Measurements from ENCODE around the gene ARF6.
"Not testable (repeated sequence)": the region's sequence is repeated elsewhere in the genome, so short reads cannot be mapped to it uniquely, and the experiment has no call there.

Gene ARF6

DNA sequence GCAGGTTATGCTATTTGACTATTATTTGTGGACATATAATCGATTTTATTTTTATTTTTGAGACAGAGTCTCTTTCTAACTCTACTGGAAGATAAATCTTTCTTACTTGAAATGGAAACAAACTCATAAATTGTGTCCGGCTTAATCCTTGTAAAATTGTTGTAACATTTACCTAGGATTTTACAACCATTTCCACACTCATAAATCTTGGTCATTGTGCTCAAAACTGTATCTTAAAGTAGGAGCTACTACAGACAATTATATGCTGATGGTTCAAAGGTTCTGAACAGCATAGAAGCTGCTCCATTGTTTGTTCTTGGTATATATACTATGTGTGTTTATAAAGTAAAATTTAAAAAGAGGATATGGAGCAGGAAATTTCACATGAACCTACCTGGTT lies 4.6 kb upstream of the ARF6 start:
- no peak for ATAC-seq
- TF ChIP-seq, protein P1, sequence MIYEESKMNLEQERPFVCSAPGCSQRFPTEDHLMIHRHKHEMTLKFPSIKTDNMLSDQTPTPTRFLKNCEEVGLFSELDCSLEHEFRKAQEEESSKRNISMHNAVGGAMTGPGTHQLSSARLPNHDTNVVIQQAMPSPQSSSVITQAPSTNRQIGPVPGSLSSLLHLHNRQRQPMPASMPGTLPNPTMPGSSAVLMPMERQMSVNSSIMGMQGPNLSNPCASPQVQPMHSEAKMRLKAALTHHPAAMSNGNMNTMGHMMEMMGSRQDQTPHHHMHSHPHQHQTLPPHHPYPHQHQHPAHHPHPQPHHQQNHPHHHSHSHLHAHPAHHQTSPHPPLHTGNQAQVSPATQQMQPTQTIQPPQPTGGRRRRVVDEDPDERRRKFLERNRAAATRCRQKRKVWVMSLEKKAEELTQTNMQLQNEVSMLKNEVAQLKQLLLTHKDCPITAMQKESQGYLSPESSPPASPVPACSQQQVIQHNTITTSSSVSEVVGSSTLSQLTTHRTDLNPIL (CRISPR knock-in tag; IDR thresholded peaks at IDR 0.05; ENCODE audit: low read depth), result no peak
- TF ChIP-seq ISL1 (CRISPR knock-in tag; IDR thresholded peaks at IDR 0.05) (no peak), RARB (CRISPR knock-in tag; IDR thresholded peaks at IDR 0.05) (no peak), ZNF565 (CRISPR knock-in tag; conservative IDR thresholded peaks at IDR 0.05; ENCODE audit: low read depth) (no peak), PPARA (CRISPR knock-in tag; IDR thresholded peaks at IDR 0.05; ENCODE audit: borderline replicate concordance) (no peak), ZFP30 (CRISPR knock-in tag; IDR thresholded peaks at IDR 0.05) (no peak)
- TF ChIP-seq, protein P2, sequence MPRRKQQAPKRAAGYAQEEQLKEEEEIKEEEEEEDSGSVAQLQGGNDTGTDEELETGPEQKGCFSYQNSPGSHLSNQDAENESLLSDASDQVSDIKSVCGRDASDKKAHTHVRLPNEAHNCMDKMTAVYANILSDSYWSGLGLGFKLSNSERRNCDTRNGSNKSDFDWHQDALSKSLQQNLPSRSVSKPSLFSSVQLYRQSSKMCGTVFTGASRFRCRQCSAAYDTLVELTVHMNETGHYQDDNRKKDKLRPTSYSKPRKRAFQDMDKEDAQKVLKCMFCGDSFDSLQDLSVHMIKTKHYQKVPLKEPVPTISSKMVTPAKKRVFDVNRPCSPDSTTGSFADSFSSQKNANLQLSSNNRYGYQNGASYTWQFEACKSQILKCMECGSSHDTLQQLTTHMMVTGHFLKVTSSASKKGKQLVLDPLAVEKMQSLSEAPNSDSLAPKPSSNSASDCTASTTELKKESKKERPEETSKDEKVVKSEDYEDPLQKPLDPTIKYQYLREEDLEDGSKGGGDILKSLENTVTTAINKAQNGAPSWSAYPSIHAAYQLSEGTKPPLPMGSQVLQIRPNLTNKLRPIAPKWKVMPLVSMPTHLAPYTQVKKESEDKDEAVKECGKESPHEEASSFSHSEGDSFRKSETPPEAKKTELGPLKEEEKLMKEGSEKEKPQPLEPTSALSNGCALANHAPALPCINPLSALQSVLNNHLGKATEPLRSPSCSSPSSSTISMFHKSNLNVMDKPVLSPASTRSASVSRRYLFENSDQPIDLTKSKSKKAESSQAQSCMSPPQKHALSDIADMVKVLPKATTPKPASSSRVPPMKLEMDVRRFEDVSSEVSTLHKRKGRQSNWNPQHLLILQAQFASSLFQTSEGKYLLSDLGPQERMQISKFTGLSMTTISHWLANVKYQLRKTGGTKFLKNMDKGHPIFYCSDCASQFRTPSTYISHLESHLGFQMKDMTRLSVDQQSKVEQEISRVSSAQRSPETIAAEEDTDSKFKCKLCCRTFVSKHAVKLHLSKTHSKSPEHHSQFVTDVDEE (CRISPR knock-in tag; IDR thresholded peaks at IDR 0.05), result no peak

DNA sequence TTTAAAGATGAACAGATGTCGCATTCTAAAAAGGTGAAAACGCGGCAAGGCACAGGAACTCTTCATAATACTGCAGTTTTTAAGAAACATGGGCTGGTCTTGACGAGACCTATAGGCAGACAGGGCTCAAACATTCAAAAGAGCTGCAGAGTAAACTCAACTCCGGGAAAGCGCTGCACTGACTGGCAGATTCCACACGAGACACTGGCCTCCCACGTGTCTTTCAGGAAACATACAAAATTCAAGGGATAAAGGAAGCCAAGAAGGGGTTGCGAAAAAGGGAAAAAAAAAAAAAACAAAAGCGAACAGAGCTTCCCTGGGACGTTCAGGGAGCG lies 614 bp upstream of the ARF6 start:
- peak; percentile 69 for ATAC-seq
- TF ChIP-seq ARNTL (CRISPR knock-in tag; IDR thresholded peaks at IDR 0.05; ENCODE audit: borderline replicate concordance, low read depth) (no peak), SNAI2 (CRISPR knock-in tag; IDR thresholded peaks at IDR 0.05) (no peak), ZFP30 (CRISPR knock-in tag; IDR thresholded peaks at IDR 0.05) (no peak), TCF4 (CRISPR knock-in tag; IDR thresholded peaks at IDR 0.05; ENCODE audit: borderline replicate concordance) (no peak), TOX (CRISPR knock-in tag; IDR thresholded peaks at IDR 0.05; ENCODE audit: borderline replicate concordance) (no peak), ZFP3 (CRISPR knock-in tag; IDR thresholded peaks at IDR 0.05) (no peak), BACH2 (CRISPR knock-in tag; IDR thresholded peaks at IDR 0.05; ENCODE audit: borderline replicate concordance) (no peak)
- TF ChIP-seq, protein P3, sequence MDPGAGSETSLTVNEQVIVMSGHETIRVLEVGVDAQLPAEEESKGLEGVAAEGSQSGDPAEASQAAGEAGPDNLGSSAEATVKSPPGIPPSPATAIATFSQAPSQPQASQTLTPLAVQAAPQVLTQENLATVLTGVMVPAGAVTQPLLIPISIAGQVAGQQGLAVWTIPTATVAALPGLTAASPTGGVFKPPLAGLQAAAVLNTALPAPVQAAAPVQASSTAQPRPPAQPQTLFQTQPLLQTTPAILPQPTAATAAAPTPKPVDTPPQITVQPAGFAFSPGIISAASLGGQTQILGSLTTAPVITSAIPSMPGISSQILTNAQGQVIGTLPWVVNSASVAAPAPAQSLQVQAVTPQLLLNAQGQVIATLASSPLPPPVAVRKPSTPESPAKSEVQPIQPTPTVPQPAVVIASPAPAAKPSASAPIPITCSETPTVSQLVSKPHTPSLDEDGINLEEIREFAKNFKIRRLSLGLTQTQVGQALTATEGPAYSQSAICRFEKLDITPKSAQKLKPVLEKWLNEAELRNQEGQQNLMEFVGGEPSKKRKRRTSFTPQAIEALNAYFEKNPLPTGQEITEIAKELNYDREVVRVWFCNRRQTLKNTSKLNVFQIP (CRISPR knock-in tag; IDR thresholded peaks at IDR 0.05; ENCODE audit: borderline replicate concordance, low read depth), result no peak
- TF ChIP-seq, protein P2 (CRISPR knock-in tag; IDR thresholded peaks at IDR 0.05), result no peak

DNA sequence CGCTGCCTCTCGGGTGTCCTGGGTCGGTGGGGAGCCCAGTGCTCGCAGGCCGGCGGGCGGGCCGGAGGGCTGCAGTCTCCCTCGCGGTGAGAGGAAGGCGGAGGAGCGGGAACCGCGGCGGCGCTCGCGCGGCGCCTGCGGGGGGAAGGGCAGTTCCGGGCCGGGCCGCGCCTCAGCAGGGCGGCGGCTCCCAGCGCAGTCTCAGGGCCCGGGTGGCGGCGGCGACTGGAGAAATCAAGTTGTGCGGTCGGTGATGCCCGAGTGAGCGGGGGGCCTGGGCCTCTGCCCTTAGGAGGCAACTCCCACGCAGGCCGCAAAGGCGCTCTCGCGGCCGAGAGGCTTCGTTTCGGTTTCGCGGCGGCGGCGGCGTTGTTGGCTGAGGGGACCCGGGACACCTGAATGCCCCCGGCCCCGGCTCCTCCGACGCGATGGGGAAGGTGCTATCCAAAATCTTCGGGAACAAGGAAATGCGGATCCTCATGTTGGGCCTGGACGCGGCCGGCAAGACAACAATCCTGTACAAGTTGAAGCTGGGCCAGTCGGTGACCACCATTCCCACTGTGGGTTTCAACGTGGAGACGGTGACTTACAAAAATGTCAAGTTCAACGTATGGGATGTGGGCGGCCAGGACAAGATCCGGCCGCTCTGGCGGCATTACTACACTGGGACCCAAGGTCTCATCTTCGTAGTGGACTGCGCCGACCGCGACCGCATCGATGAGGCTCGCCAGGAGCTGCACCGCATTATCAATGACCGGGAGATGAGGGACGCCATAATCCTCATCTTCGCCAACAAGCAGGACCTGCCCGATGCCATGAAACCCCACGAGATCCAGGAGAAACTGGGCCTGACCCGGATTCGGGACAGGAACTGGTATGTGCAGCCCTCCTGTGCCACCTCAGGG lies 679 bp downstream of the ARF6 start:
- TF ChIP-seq ZFP30 (CRISPR knock-in tag; IDR thresholded peaks at IDR 0.05) (no peak), ESRRG (CRISPR knock-in tag; IDR thresholded peaks at IDR 0.05) (no peak), CSDC2 (CRISPR knock-in tag; IDR thresholded peaks at IDR 0.05) (no peak), RARB (CRISPR knock-in tag; IDR thresholded peaks at IDR 0.05) (no peak)
- peak; percentile 56 for ATAC-seq

DNA sequence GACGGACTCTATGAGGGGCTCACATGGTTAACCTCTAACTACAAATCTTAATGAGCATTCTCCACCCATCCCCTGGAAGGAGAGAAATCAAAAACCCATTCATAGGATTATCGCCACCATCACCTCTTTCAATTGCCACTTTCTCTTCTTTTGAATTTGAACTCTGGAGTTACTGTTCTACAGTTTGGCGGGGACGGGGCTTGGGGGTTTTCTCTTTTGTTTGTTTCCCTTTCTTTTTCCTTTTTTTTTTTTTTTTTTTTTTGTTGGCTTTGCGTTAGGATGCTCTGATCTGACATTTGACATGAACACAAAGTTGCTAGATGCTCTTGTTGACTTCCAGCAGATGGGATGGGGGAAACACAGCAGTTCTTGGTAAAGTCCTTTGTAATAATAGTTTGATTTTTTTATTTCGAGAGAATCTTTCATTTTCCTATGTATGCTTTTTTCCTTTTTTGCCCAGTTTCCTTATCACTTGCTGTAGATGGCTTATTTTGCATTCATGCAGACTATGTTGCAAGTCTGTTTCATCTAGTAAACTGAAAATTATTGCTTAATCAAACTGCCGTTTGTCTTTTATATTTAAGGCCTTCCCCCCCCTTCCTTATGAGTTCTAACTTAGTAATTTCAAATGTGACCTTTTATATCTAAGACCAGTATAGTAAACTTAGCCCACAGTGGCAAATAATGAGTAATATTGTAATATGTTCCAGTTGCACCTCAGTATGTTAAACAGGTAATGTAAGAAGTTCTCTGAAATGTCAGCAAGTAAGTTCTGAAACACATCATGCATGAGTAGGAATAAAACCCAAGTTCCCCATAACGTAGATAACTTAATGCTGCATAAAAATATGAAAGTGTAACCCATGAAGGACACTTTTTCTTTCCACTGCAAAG lies 1.6 kb downstream of the ARF6 start:
- not testable (repeated sequence) for ATAC-seq
